GM10248 (cell line): ENCODE data around the gene SRSF2.
"Not testable (repeated sequence)": the region's sequence is repeated elsewhere in the genome, so short reads cannot be mapped to it uniquely, and the experiment has no call there.

Experiments used
- CTCF ChIA-PET: fragments of 300-600 bp; sonication (Branson Sonifier 250); formaldehyde crosslinking; extraction: SDS; loops from one replicate; lab custom pipeline; 2021; ENCODE audit warnings: antibody characterized with exemption; lab: Yijun Ruan, JAX
- POLR2A ChIA-PET: fragments of 350-650 bp; sonication (Branson Sonifier 250); formaldehyde crosslinking; extraction: SDS; loops from one replicate; lab custom pipeline; 2020; ENCODE audit warnings: antibody characterized with exemption; lab: Yijun Ruan, JAX
- DNase-seq: peaks from one replicate; pipeline ENCODE4 v3.0.0; 2012; ENCODE audit errors: extremely low spot score
- TF ChIP-seq, protein P1 (sequence below): IDR thresholded peaks from 2 replicates; pipeline ENCODE4 v1.5.1; 2012; ENCODE audit warnings: mild to moderate bottlenecking, low read depth; ENCODE audit errors: extremely low read depth, missing control alignments, control extremely low read depth

Gene SRSF2

DNA sequence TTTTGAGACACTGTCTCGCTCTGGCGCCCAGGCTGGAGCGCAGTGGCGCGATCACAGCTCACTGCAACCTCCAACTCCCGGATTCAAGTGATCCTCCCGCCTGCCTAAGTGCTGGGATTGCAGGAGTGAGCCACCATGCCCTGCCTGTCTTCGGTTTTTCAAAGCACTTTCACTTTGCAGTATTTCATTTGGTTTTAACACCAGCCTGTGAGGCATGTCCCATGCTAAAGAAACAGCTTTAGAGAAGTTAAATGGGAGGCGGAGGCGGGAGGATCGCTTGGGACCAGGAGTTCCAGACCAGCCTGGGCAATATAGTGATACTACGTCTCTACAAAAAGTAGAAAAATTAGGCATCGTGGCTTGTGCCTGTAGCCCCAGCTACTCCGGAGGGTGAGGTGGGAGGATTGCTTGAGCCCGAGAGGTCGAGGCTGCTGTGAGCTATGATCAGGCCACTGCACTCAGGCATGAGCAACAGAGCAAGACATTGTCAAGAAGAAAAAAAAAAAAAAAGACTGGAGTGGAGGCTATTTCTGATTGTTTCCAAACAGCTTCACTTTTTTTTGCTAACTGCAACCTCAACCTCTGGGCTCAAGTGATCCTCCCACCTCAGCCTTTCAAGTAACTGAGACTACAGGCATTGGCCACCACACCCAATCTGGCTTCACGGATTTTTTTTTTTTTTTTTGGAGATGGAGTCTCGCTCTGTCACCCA is 9.2 kb downstream of the SRSF2 start:
- TF ChIP-seq, protein P1, sequence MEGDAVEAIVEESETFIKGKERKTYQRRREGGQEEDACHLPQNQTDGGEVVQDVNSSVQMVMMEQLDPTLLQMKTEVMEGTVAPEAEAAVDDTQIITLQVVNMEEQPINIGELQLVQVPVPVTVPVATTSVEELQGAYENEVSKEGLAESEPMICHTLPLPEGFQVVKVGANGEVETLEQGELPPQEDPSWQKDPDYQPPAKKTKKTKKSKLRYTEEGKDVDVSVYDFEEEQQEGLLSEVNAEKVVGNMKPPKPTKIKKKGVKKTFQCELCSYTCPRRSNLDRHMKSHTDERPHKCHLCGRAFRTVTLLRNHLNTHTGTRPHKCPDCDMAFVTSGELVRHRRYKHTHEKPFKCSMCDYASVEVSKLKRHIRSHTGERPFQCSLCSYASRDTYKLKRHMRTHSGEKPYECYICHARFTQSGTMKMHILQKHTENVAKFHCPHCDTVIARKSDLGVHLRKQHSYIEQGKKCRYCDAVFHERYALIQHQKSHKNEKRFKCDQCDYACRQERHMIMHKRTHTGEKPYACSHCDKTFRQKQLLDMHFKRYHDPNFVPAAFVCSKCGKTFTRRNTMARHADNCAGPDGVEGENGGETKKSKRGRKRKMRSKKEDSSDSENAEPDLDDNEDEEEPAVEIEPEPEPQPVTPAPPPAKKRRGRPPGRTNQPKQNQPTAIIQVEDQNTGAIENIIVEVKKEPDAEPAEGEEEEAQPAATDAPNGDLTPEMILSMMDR = no peak
- ChIA-PET CTCF (interaction anchor here (0.7 to 6.4 kb wide), 7 partner anchors 9 to 361 kb away, joined by 3 to 45 read pairs (median 3); partner anchors contain the start of genes MFSD11 and SRSF2), POLR2A (interaction anchor here (0.6 to 3.2 kb wide), 8 partner anchors 10 to 1476 kb away, joined by 3 to 58 read pairs (median 4); partner anchors contain the start of genes MFSD11 and SRSF2)
- DNase-seq = no peak

DNA sequence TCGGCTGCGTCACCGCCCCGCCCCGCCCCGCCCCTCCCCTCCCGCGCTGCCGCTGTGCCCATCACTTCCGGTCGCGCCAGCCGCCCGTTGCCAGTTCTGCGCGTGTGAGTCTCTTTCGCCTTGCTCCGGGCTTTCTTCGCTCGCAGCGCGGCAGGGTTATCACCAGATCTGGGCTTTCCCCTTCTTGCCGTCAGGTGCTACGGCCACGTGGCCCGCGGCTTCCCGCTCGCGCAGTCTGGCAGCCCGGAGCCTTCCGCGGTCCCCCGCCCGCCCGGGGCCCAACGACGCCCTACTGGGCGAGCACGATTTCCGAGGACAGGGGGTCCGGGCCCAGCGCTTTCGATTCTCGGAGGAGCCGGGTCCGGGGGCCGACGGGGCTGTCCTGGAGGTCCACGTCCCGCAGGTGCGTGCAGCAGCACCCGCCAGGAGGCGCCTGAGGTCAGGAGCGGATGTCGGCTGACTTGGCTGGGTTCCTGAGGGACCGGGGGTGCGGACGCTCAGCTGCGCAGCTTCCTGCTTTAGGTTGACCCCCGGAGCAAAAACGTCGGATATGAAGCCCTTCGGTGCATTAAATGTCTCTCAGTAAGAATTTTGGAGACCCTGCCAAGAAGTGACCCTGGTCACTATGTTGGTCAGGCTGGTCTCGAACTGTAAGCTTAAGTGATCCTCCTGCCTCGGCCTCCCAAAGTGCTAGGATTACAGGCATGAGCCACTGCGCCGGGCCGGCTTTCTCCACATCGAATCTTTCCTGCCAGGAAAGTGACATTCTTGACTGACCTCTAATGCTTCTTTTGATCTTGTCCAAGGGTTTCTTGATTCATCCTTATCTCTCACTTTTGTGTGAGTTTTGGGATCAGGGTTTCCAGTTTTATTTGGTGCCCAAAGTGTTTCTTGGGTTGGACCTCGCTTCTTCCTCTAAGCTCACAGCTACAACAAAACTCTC is 10.1 kb downstream of the SRSF2 start, which contains the start of gene METTL23:
TSS of gene METTL23 (plus strand) at position 64 of the 943 bp plus-strand sequence. CDS start 2,872 bp downstream, outside the sequence.
- TF ChIP-seq, protein P1 = peak; percentile 75
- POLR2A ChIA-PET = interaction anchor here (0.6 to 3.2 kb wide), 6 partner anchors 10 to 1456 kb away, joined by 3 to 58 read pairs (median 6); partner anchors contain the start of genes MFSD11 and SRSF2
- peak; percentile 81 for DNase-seq
- CTCF ChIA-PET = interaction anchor here (0.7 to 6.4 kb wide), 8 partner anchors 8 to 362 kb away, joined by 3 to 45 read pairs (median 3); partner anchors contain the start of genes MFSD11 and SRSF2

- POLR2A ChIA-PET = interaction anchor here (1.4 to 3.2 kb wide), 3 partner anchors 9 to 12 kb away, joined by 7 to 58 read pairs (median 13); partner anchors contain the start of genes MFSD11 and SRSF2
- peak; percentile 94 for DNase-seq
- TF ChIP-seq, protein P1 = no peak
- CTCF ChIA-PET = interaction anchor here (1.1 to 6.4 kb wide), 3 partner anchors 9 to 169 kb away, joined by 3 to 45 read pairs (median 3); no protein-coding TSS in a partner anchor
These were observed 10.8 kb downstream of the SRSF2 start, which contains the start of gene JMJD6 for GRCh38 chr17:76726231-76726775. TSS of gene JMJD6 (minus strand) at chr17:76726606. CDS start at chr17:76726475, 131 bp downstream.

DNA sequence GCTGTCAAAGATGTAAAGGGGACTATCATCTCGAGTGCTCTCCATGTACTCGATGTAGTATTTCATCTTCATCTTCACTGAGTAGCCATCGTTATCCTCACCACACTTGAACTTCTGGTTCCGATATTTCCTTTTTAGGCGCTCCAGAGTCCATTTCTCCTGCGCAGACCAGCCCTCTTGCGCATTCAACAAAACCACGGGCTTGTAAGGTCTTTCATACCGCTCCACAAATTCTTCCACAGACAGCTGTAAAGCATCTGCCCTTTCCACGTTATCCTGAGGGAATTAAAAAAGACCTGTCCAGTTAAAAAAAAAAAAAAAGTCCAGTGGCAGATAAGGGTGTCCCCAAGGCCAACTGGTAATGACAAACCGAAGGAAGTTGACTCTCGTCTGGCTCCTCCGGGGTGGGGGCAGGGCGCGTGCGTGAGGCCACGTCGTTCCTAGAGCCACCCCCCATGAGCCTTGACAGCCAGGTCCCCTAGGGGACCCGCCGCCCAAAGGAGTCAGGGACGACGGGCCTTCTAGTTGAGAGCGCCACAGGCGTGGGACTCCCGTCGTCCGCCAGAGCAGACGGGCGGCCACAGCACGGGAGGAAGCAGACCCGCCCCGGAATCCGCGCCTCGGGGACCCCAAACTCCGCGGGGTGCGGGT is 11.4 kb downstream of the SRSF2 start:
- ChIA-PET POLR2A (interaction anchor here (0.6 to 3.2 kb wide), 4 partner anchors 8 to 12 kb away, joined by 4 to 58 read pairs (median 10); partner anchors contain the start of genes MFSD11 and SRSF2), CTCF (interaction anchor here (1.3 to 6.4 kb wide), 2 partner anchors 10 kb away, joined by 3 to 45 read pairs; no protein-coding TSS in a partner anchor)
- DNase-seq = peak; percentile 69
- TF ChIP-seq, protein P1 = no peak

GRCh38 chr17:76723812-76724211 is 13.3 kb downstream of the SRSF2 start:
- CTCF ChIA-PET = interaction anchor here (6.4 kb wide), 1 partner anchor 8 kb away, joined by 45 read pairs; no protein-coding TSS in a partner anchor

GRCh38 chr17:76722977-76723376 is 14.2 kb downstream of the SRSF2 start:
- ChIA-PET POLR2A (interaction anchor here (0.7 kb wide), 1 partner anchor 9 kb away, joined by 7 read pairs; no protein-coding TSS in a partner anchor), CTCF (interaction anchor here (6.4 kb wide), 1 partner anchor 8 kb away, joined by 45 read pairs; no protein-coding TSS in a partner anchor)
- DNase-seq = not testable (repeated sequence)

More at GRCh38 chr17:76723812-76724211, 13.3 kb downstream of the SRSF2 start:
- no peak for DNase-seq
- POLR2A ChIA-PET = no interaction called here
- TF ChIP-seq, protein P1 = no peak
